ENCODE measurements around the gene DAB2IP. TPM values are rescaled to one million over a fixed set of nuclear protein-coding genes. Genes with fewer than 3 reads are reported as not detected.

Gene DAB2IP
- total RNA-seq, 4 donors from 2014 or later = 35.2 to 56.4 (median 51.4) TPM

- Histone ChIP-seq H3K36me3 (peaks cover 0 to 99% (median 5%) of the 10 kb centered on the region in 3 donors), H3K27ac (peak overlapping the region in 2 of 4 donors; percentile 61 to 78), H3K27me3 (no peaks in the 10 kb centered on the region), H3K4me3 (no peak overlapping the region), H3K4me1 (peaks cover 3 to 29% (median 5%) of the 10 kb centered on the region in 4 donors), H3K9me3 (no peaks in the 10 kb centered on the region)
- 85 to 92% methylated on average over 9 of the region's 9 CpGs for WGBS, 2 donors
- TF ChIP-seq CTCF (IDR thresholded peaks at IDR 0.05) = no peak
- TF ChIP-seq POLR2A (IDR thresholded peaks at IDR 0.05) = no peak
- no peak for TF ChIP-seq EP300 (IDR thresholded peaks at IDR 0.05)
- DNase-seq (ENCODE audit: low spot score in 2 of 2) = no peak
These were observed 112.9 kb downstream of the DAB2IP start for GRCh38 chr9:121764371-121764730.

- peak overlapping the region in 3 of 4 donors; percentile 0 to 78 (median 65) for H3K27ac ChIP-seq
- no peak overlapping the region for H3K4me3 ChIP-seq
- 67 to 69% methylated on average over 7 to 8 of the region's 8 CpGs for WGBS, 2 donors
- DNase-seq (ENCODE audit: low spot score in 2 of 2) = peak in 1 of 2 donors; percentile 33
- TF ChIP-seq EP300 (IDR thresholded peaks at IDR 0.05) (peak in 1 of 2 donors; percentile 55), POLR2A (IDR thresholded peaks at IDR 0.05) (no peak)
- H3K4me1 ChIP-seq = peaks cover 3 to 31% (median 5%) of the 10 kb centered on the region in 4 donors
- H3K9me3 ChIP-seq = no peaks in the 10 kb centered on the region
- no peaks in the 10 kb centered on the region for H3K27me3 ChIP-seq
- H3K36me3 ChIP-seq = peaks cover 0 to 99% (median 5%) of the 10 kb centered on the region in 3 donors
These were observed 113.9 kb downstream of the DAB2IP start for GRCh38 chr9:121765021-121765950.

- 90 to 91% methylated on average over 19 of the region's 19 CpGs for WGBS, 2 donors
- peak overlapping the region in 1 of 4 donors; percentile 78 for H3K27ac ChIP-seq
- no peak for DNase-seq (ENCODE audit: low spot score in 2 of 2)
- no peak for TF ChIP-seq POLR2A (IDR thresholded peaks at IDR 0.05)
- no peak for TF ChIP-seq EP300 (IDR thresholded peaks at IDR 0.05)
- no peak for TF ChIP-seq CTCF (IDR thresholded peaks at IDR 0.05)
- H3K4me3 ChIP-seq = no peak overlapping the region
- no peaks in the 10 kb centered on the region for H3K9me3 ChIP-seq
- H3K27me3 ChIP-seq = no peaks in the 10 kb centered on the region
- peaks cover 0 to 96% (median 5%) of the 10 kb centered on the region in 3 donors for H3K36me3 ChIP-seq
- H3K4me1 ChIP-seq = peaks cover 3 to 40% (median 8%) of the 10 kb centered on the region in 4 donors
These were observed 114.7 kb downstream of the DAB2IP start for GRCh38 chr9:121766081-121766683.

- Histone ChIP-seq H3K4me1 (peaks cover 3 to 51% (median 19%) of the 10 kb centered on the region in 4 donors), H3K27ac (peak overlapping the region in 1 of 4 donors; percentile 85), H3K4me3 (no peak overlapping the region), H3K9me3 (no peaks in the 10 kb centered on the region), H3K27me3 (no peaks in the 10 kb centered on the region), H3K36me3 (peaks cover 0 to 85% (median 5%) of the 10 kb centered on the region in 3 donors)
- DNase-seq (ENCODE audit: low spot score in 2 of 2) = no peak
- TF ChIP-seq EP300 (IDR thresholded peaks at IDR 0.05) (no peak), POLR2A (IDR thresholded peaks at IDR 0.05) (no peak), CTCF (IDR thresholded peaks at IDR 0.05) (no peak)
- 78 to 85% methylated on average over 9 of the region's 9 CpGs for WGBS, 2 donors
These were observed 115.8 kb downstream of the DAB2IP start for GRCh38 chr9:121767171-121767769.

- Histone ChIP-seq H3K9me3 (no peaks in the 10 kb centered on the region), H3K27me3 (no peaks in the 10 kb centered on the region), H3K36me3 (peaks cover 0 to 83% (median 5%) of the 10 kb centered on the region in 3 donors), H3K27ac (peak overlapping the region in 2 of 4 donors; percentile 47 to 85), H3K4me1 (peaks cover 3 to 59% (median 21%) of the 10 kb centered on the region in 4 donors), H3K4me3 (no peak overlapping the region)
- 83 to 90% methylated on average over 11 to 15 of the region's 15 CpGs for WGBS, 2 donors
- no peak for TF ChIP-seq CTCF (IDR thresholded peaks at IDR 0.05)
- no peak for TF ChIP-seq EP300 (IDR thresholded peaks at IDR 0.05)
- no peak for TF ChIP-seq POLR2A (IDR thresholded peaks at IDR 0.05)
- no peak for DNase-seq (ENCODE audit: low spot score in 2 of 2)
These were observed 117.1 kb downstream of the DAB2IP start for GRCh38 chr9:121768416-121769015.

All from tibial nerve (tissue), 4 donors.